Fibroblast of lung (primary cell): ENCODE data around the gene ZEB2.

Experiments used
- EZH2 ChIP-seq: IDR thresholded peaks from 2 replicates; pipeline ENCODE4 v1.5.1; 2012; ENCODE audit warnings: low read length, control low read depth, mild to moderate bottlenecking; ENCODE audit errors: missing control alignments
- TF ChIP-seq, protein P1 (sequence below), 2 donors: IDR thresholded peaks in 1 of 2; conservative IDR thresholded peaks in 1 of 2; 1 replicate in 1 of 2; 2 replicates in 1 of 2; pipeline ENCODE4 v1.5.1; 2011 to 2012; ENCODE audit warnings: low read length in 2 of 2, control low read depth in 1 of 2, inconsistent platforms in 1 of 2, low read depth in 1 of 2, mild to moderate bottlenecking in 1 of 2

- TF ChIP-seq, protein P1, sequence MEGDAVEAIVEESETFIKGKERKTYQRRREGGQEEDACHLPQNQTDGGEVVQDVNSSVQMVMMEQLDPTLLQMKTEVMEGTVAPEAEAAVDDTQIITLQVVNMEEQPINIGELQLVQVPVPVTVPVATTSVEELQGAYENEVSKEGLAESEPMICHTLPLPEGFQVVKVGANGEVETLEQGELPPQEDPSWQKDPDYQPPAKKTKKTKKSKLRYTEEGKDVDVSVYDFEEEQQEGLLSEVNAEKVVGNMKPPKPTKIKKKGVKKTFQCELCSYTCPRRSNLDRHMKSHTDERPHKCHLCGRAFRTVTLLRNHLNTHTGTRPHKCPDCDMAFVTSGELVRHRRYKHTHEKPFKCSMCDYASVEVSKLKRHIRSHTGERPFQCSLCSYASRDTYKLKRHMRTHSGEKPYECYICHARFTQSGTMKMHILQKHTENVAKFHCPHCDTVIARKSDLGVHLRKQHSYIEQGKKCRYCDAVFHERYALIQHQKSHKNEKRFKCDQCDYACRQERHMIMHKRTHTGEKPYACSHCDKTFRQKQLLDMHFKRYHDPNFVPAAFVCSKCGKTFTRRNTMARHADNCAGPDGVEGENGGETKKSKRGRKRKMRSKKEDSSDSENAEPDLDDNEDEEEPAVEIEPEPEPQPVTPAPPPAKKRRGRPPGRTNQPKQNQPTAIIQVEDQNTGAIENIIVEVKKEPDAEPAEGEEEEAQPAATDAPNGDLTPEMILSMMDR (conservative IDR thresholded peaks at IDR 0.05 in 1 of 2, IDR thresholded peaks at IDR 0.05 in 1 of 2; ENCODE audit: low read depth in 1 of 2, low read length in 2 of 2), result no peak
- no peak for TF ChIP-seq EZH2
Measured at GRCh38 chr2:144354953-144355352, 165.0 kb downstream of the ZEB2 start.
